Measurements from ENCODE around the gene SLC5A10. TPM values are rescaled to one million over a fixed set of nuclear protein-coding genes. Genes with fewer than 3 reads are reported as not detected.
"Not testable (repeated sequence)": the region's sequence is repeated elsewhere in the genome, so short reads cannot be mapped to it uniquely, and the experiment has no call there.

Gene SLC5A10
- polyA plus RNA-seq, 1 donor = 0.16 TPM

DNA sequence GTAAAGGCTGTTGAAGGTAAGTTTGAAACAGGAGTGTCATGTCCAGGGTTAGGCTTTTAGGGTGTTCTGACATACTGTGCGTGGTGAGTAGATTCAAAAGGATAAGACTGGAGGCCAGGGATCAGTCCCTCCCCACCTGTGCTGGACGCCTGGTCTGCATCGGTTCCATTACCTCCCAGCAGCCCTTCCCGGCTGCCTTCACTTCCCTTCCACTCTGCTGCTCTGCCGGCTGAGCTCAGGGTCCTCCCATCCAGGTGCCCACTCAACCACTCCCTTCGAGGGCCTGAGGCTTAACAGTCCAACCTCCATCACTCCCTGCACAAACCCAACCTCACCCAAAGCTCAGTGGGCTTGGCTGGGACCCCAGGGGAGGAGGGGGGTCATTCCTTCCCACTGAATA, 4.1 kb upstream of the SLC5A10 start:
- DNase-seq (ENCODE audit: low read depth) = no peak

DNA sequence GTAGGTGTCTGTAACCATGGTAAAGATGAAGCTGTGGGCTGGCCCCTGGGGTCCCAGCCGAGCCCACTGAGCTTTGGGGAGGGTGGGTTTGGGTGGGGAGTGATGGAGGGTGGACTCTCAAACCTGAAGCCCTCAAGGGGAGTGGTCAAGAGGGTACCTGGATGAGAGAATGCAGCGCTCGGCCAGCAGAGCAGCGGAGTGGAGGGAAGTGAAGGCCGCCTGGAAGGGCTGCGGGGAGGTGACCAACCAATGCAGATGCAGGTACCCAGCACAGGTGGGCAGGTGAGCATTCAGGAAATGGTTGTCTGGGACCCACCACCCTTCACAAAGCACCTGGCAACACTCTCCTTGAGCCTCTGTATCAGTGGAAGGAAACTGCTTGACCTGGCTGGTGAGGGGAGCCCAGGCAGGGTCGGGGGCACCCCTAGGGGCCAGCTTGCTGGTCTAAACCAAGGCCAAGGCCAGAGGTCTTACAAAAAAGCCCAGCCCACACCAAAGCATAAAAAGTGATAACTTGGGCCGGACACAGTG, 3.4 kb upstream of the SLC5A10 start:
- DNase-seq (ENCODE audit: low read depth) = no peak

GRCh38 chr17:18949566-18949965, 2.4 kb upstream of the SLC5A10 start:
- DNase-seq (ENCODE audit: low read depth) = no peak

GRCh38 chr17:18950346-18950745, 1.6 kb upstream of the SLC5A10 start:
- no peak for DNase-seq (ENCODE audit: low read depth)

- no peak for DNase-seq (ENCODE audit: low read depth)
Measured at GRCh38 chr17:18950944-18951905, 740 bp upstream of the SLC5A10 start.

GRCh38 chr17:18953231-18953728, 1.3 kb downstream of the SLC5A10 start:
- DNase-seq (ENCODE audit: low read depth) = no peak

GRCh38 chr17:18954321-18954720, 2.4 kb downstream of the SLC5A10 start:
- DNase-seq (ENCODE audit: low read depth) = no peak

- no peak for DNase-seq (ENCODE audit: low read depth)
Measured at GRCh38 chr17:18955009-18955408, 3.0 kb downstream of the SLC5A10 start.

GRCh38 chr17:18956021-18956420, 4.1 kb downstream of the SLC5A10 start:
- not testable (repeated sequence) for DNase-seq (ENCODE audit: low read depth)

DNA sequence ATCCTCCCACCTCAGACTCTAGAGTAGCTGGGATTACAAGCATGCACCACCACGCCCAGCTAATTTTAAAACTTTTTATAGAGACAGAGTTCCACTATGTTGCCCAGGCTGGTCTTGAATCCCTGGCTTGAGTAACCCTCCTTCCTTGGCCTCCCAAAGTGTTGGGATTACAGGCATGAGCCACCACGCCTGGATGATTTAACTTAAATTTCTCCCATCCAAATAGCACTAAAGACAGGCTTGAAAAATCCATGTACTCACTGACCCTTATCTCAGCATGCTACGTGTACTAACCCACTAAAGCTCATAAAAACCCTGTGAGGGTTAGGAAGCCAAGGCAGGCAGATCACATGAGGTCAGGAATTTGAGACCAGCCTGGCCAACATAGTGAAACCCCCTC, 4.6 kb downstream of the SLC5A10 start:
- no peak for DNase-seq (ENCODE audit: low read depth)

- DNase-seq (ENCODE audit: low read depth) = no peak
Measured at GRCh38 chr17:18957831-18958230, 5.9 kb downstream of the SLC5A10 start.

DNA sequence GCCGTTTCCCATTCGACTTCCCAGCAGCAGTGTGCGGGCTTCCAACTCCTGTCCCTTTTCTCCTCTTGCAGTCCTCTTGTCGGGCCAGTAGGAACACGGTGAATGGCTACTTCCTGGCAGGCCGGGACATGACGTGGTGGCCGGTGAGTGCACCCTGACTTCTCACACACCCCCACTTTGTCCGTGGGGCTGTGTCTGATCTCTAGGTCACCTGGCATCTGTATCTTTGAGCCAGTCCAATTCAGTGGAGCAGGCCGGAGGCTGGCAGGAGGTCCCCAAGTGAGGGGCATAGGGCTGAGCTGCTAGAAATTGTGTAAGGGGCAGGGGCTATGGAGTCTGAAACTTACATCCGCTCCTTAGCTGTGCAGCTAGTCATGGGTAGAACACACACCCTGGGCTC, 6.6 kb downstream of the SLC5A10 start:
- no peak for DNase-seq (ENCODE audit: low read depth)

- DNase-seq (ENCODE audit: low read depth) = no peak
Measured at GRCh38 chr17:18959071-18959844, 7.3 kb downstream of the SLC5A10 start.

GRCh38 chr17:18959845-18960240, 7.9 kb downstream of the SLC5A10 start:
- no peak for DNase-seq (ENCODE audit: low read depth)

- DNase-seq (ENCODE audit: low read depth) = no peak
Measured at GRCh38 chr17:18960241-18960665, 8.3 kb downstream of the SLC5A10 start.

- DNase-seq (ENCODE audit: low read depth) = no peak
Measured at GRCh38 chr17:18960803-18961511, 9.0 kb downstream of the SLC5A10 start.

DNA sequence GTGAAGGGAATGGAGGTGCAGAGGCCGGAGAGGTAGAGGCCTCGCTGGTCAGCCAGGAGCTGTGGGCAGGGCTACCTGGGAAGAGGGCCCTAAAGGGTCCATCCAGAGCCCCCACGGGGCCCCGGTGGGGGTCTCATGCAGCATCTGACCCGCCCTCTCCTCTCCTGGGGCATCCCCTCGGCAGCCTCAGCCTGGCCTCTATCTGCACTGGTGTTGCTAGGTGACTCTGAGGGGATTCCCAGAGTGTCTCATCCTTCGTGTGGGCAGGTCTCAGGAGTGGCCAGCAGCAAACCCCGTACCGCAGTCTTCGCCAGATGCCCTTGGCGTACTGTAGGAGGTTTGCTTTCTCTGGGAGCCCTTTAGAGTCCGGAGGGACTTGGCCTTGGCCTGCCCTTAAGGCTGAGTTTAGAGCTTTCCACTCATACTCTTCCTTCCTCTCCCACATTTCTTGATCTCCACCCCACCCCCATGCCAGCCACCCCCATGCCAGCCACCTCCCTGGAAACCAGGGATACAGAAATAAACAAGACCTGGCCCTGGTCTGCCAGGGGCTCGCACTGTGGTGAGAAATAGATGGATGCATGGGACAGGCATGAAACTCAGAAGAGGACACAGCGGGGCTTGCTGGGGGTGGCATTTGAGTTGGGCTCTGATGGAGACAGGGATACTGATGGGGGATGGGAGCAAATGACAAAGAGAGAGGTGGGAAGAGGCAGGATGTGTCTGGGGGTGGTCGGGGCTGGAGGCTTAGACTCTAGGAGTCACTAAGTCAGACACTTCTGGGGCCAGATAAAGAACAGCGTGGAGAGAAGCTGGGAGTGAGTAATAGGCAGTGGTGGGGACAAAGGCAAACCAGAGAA, 9.9 kb downstream of the SLC5A10 start:
- no peak for DNase-seq (ENCODE audit: low read depth)

GRCh38 chr17:18962494-18962815, 10.5 kb downstream of the SLC5A10 start:
- DNase-seq (ENCODE audit: low read depth) = no peak

DNA sequence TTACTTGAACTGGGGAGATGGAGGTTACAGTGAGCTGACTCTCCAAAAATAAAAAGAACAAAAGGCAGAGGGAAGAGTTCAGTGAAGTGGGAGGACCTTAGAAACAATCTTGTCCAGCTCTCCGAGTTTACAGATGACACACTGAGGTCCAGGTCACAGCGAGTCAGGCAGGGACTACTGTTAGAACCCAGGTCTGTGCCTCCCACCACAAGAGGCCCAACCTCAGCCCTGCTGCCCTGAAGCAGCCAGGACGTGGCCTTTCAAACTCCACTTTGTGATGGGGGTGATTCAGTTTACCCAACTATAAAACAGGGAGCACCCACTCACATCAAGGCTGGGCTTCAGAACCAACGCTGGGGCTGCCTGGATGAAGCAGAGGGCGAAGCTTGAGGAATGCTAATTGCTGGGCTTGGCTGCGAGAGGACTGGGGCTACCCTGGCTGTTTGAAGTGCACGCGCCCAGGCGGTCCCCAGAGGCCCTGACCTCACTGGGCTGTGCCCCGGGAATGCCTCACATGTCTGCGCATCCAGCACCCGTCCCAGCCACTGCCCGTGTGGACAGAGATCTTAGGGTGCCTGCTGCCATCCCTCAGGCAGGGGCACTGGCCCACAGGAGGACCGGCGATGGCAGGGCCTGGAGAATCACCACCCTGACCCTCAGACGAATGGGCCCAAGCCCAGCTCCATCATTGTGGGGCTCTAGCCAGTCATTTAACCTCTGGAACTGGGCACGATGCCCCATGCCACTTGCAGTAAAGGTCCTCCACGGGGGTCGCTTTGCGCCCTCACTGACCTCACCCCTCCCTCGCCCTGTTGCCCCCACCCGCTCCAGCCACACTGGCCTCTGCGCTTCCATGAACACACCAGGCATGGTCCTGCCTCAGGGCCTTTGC, 11.4 kb downstream of the SLC5A10 start:
- DNase-seq (ENCODE audit: low read depth) = no peak

DNA sequence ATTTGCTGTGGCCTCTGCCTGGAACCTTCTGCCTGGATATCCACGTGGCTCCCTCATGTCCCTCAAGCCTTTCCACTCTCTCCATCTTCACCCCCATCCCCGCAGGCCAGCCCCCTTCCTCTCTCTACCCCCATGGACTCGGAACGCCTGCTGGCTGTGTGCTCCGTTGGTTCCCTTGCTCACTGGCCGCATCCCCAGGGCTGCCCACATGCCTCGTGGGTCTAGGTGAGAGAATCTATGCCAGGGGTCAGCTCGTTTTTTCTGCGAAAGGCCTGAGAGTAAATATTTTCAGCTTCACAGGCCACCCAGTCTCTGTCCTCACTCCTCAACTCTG, 12.0 kb downstream of the SLC5A10 start:
- DNase-seq (ENCODE audit: low read depth) = no peak
